HCT116 (cell line): ENCODE measurements around the gene TNIK. TPM values are rescaled to one million over a fixed set of nuclear protein-coding genes. Genes with fewer than 3 reads are reported as not detected.

ENCODE experiments used
- ATAC-seq: fragments of 200-7000 bp; cut with Tn5 transposase; 2 replicates; pipeline ENCODE4 v1.9.1; 2020; ENCODE audit warnings: mild to moderate bottlenecking, moderate library complexity
- BruUV-seq: library from RNA; stranded (reverse); fragments of 400-500 nt; replicated peaks from 2 replicates; lab custom pipeline; 2021; lab: Mats Ljungman, UMichigan
- CTCF ChIA-PET: fragments of 300-600 bp; sonication (Branson Sonifier 250); formaldehyde crosslinking; loops from one replicate; lab custom pipeline; 2021; ENCODE audit warnings: antibody characterized with exemption; lab: Charles Lee
- POLR2A ChIA-PET: fragments of 300-600, 350-600 bp; sonication (Branson Sonifier 250); formaldehyde crosslinking; loops from one replicate; lab custom pipeline; 2021; ENCODE audit warnings: antibody characterized with exemption; lab: Charles Lee
- RAD21 ChIA-PET, 2 experiments: fragments of 300-600 bp; sonication (Branson Sonifier 250); formaldehyde crosslinking; loops; one replicate each; lab custom pipeline; 2023; ENCODE audit warnings: low total read pairs in 2 of 2; ENCODE audit not compliant: uncharacterized antibody in 2 of 2, unreplicated experiment in 2 of 2, low non-redundant PET in 1 of 2; lab: Charles Lee
- DNase-seq: peaks from one replicate; pipeline ENCODE4 v3.0.0-alpha.2; 2010; ENCODE audit warnings: low read depth, low spot score
- H2AFZ ChIP-seq: fragments of 200-600 bp; shearing (Covaris generic), sonication (generic); 2 replicates; pipeline ENCODE4 v1.6.1; 2017; ENCODE audit warnings: low read depth, mixed run types, mixed read lengths, antibody characterized with exemption, low read length; ENCODE audit not compliant: poor library complexity, severe bottlenecking
- H3K27ac ChIP-seq: 2 replicates; pipeline ENCODE4 v1.5.1; 2012; ENCODE audit warnings: low read depth, low read length
- H3K27me3 ChIP-seq: fragments of 200-600 bp; sonication (generic); 2 replicates; pipeline ENCODE4 v1.6.1; 2016; ENCODE audit warnings: mixed run types, low read length, mixed read lengths; ENCODE audit not compliant: insufficient read depth
- H3K36me3 ChIP-seq, 2 experiments: fragments of 200-500 bp in 1 of 2; fragments of 200-600 bp in 1 of 2; sonication (Bioruptor generic) in 1 of 2; sonication (generic) in 1 of 2; 2 replicates each; pipeline versions ENCODE4 v1.5.1 to v1.6.1; 2014 to 2016; ENCODE audit warnings: low read length in 2 of 2, inconsistent platforms in 1 of 2, mixed read lengths in 1 of 2, mixed run types in 1 of 2; ENCODE audit not compliant: insufficient read depth in 2 of 2, control insufficient read depth in 1 of 2
- H3K4me1 ChIP-seq, 2 experiments: fragments of 200-600 bp in 1 of 2; sonication (generic) in 1 of 2; 2 replicates each; pipeline versions ENCODE4 v1.5.1 to v1.6.1; 2012 to 2017; ENCODE audit warnings: low read length in 2 of 2, inconsistent platforms in 1 of 2, mild to moderate bottlenecking in 1 of 2, mixed read lengths in 1 of 2, mixed run types in 1 of 2, moderate library complexity in 1 of 2; ENCODE audit not compliant: insufficient read depth in 2 of 2, control insufficient read depth in 1 of 2
- H3K4me2 ChIP-seq: fragments of 200-600 bp; sonication (generic); 2 replicates; pipeline ENCODE4 v1.6.1; 2017; ENCODE audit warnings: mixed run types, low read length, mixed read lengths
- H3K4me3 ChIP-seq, 2 experiments: fragments of 200-600 bp in 1 of 2; sonication (generic) in 1 of 2; replicated peaks in 1 of 2; 2 replicates each; pipeline ENCODE4 v1.5.1; 2011 to 2016; ENCODE audit warnings: low read length in 2 of 2, control low read depth in 1 of 2, low read depth in 1 of 2, mild to moderate bottlenecking in 1 of 2, mixed read lengths in 1 of 2, mixed run types in 1 of 2
- H3K79me2 ChIP-seq: fragments of 200-600 bp; sonication (generic); 2 replicates; pipeline ENCODE4 v1.6.1; 2017; ENCODE audit warnings: mild to moderate bottlenecking, mixed run types, low read length, moderate library complexity, mixed read lengths; ENCODE audit not compliant: insufficient read depth
- H3K9ac ChIP-seq: fragments of 200-600 bp; sonication (generic); 2 replicates; pipeline ENCODE4 v1.6.1; 2016; ENCODE audit warnings: low read length, mixed read lengths
- H3K9me2 ChIP-seq: fragments of 200-600 bp; sonication (generic), shearing (Covaris generic); 2 replicates; pipeline ENCODE4 v1.6.1; 2017; ENCODE audit warnings: mixed run types, mild to moderate bottlenecking, moderate library complexity; ENCODE audit not compliant: insufficient read depth
- H3K9me3 ChIP-seq, 2 experiments: fragments of 200-500 bp in 1 of 2; fragments of 200-600 bp in 1 of 2; sonication (Bioruptor generic) in 1 of 2; sonication (generic) in 1 of 2; 2 replicates each; pipeline ENCODE4 v1.6.1; 2014 to 2017; ENCODE audit warnings: low read length in 2 of 2, mixed read lengths in 2 of 2, inconsistent platforms in 1 of 2, low read depth in 1 of 2, mild to moderate bottlenecking in 1 of 2, mixed run types in 1 of 2, moderate library complexity in 1 of 2; ENCODE audit not compliant: control insufficient read depth in 1 of 2, insufficient read depth in 1 of 2
- H4K20me1 ChIP-seq: fragments of 200-600 bp; sonication (generic), shearing (Covaris generic); 2 replicates; pipeline ENCODE4 v1.6.1; 2017; ENCODE audit warnings: mixed run types, mild to moderate bottlenecking, moderate library complexity; ENCODE audit not compliant: insufficient read depth
- CEBPB ChIP-seq: IDR thresholded peaks from 2 replicates; pipeline ENCODE4 v1.6.1; 2012; ENCODE audit warnings: low read depth
- FOSL1 ChIP-seq: IDR thresholded peaks from 2 replicates; pipeline ENCODE4 v1.6.1; 2012; ENCODE audit warnings: low read depth
- MAX ChIP-seq: IDR thresholded peaks from 2 replicates; pipeline ENCODE4 v1.6.1; 2012
- POLR2A ChIP-seq: IDR thresholded peaks from 2 replicates; pipeline ENCODE4 v1.7.0; 2011; ENCODE audit warnings: borderline replicate concordance; ENCODE audit not compliant: insufficient read depth, insufficient read length; ENCODE audit errors: extremely low read depth
- RAD21 ChIP-seq: IDR thresholded peaks from 2 replicates; pipeline ENCODE4 v1.6.1; 2012; ENCODE audit warnings: low read depth, mild to moderate bottlenecking
- SP1 ChIP-seq: IDR thresholded peaks from 2 replicates; pipeline ENCODE4 v1.6.1; 2012; ENCODE audit warnings: low read depth
- SRF ChIP-seq: IDR thresholded peaks from 2 replicates; pipeline ENCODE4 v1.6.1; 2012; ENCODE audit warnings: low read depth
- YY1 ChIP-seq: IDR thresholded peaks from 2 replicates; pipeline ENCODE4 v1.6.1; 2011; ENCODE audit warnings: low read length, low read depth, moderate library complexity, mild to moderate bottlenecking; ENCODE audit not compliant: insufficient replicate concordance; ENCODE audit errors: extremely low read depth
- ZFX ChIP-seq: fragments of 450-650 bp; IDR thresholded peaks from 2 replicates; pipeline ENCODE4 v1.6.1; 2017
- ZNF274 ChIP-seq: fragments of 200-500 bp; sonication (Bioruptor generic); IDR thresholded peaks from 2 replicates; pipeline ENCODE4 v1.6.1; 2014; ENCODE audit warnings: mild to moderate bottlenecking, low read depth, low read length, inconsistent platforms
- intact Hi-C: fragments of 100-400 bp; cut with micrococcal nuclease; formaldehyde crosslinking; loops from 2 replicates; pipeline ENCODE4 v1.10.0; 2022
- total RNA-seq: library from RNA; stranded (reverse); gene quantifications from one replicate; pipeline ENCODE4 v1.2.1, GENCODE V29; 2021; ENCODE audit not compliant: unreplicated experiment
- TF ChIP-seq, protein P1 (sequence below): IDR thresholded peaks from 2 replicates; pipeline ENCODE4 v1.6.1; 2012; ENCODE audit warnings: low read depth
- TF ChIP-seq, protein P2 (sequence below): IDR thresholded peaks from 2 replicates; pipeline ENCODE4 v1.6.1; 2011; ENCODE audit warnings: mild to moderate bottlenecking, low read length, moderate library complexity; ENCODE audit not compliant: insufficient replicate concordance; ENCODE audit errors: extremely low read depth

TNIK gene
- total RNA-seq, 1 experiment from 2014 or later = 24.1 TPM

DNA sequence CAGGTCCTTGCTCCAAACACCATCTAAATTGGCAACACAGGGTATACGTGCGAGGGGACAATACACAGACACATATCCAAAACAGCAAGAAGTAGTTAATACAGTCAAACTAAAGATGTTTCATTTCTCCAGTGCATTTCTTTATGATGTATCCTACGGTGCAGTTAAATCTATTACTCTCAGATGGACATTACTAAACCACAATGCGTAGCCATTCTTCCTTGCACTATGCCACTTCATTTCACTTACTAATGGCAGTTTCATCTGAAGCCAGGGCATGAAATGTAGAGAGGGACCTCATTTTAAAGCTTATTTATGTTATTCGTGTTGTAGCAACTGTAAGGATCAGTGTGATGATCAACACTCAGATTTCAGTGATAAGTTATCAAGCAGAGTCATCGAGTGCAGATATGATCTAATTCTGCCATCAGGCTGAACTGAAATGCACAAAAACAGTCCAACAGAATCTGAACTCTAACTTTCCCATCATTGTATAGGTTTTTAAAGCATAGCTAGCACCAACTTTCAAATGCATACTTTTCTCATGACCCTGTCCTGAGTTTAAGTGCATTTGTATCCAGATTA, 14.5 kb downstream of the TNIK start:
- no peaks in the 10 kb centered on the region for H3K79me2 ChIP-seq
- POLR2A ChIA-PET = no interaction called here
- H3K36me3 ChIP-seq = no peaks in the 10 kb centered on the region
- H3K27me3 ChIP-seq = no peaks in the 10 kb centered on the region
- no TSS peak for BruUV-seq
- no peak for DNase-seq
- H4K20me1 ChIP-seq = no peaks in the 10 kb centered on the region
- H2AFZ ChIP-seq = no peak overlapping the region
- H3K4me3 ChIP-seq = no peak overlapping the region
- no peak overlapping the region for H3K27ac ChIP-seq
- no peaks in the 10 kb centered on the region for H3K9me2 ChIP-seq
- intact Hi-C loops = no loop called here
- TF ChIP-seq FOSL1 = no peak
- no peak for TF ChIP-seq POLR2A
- TF ChIP-seq YY1 = no peak
- TF ChIP-seq MAX = no peak
- no peak for TF ChIP-seq SP1
- TF ChIP-seq SRF = no peak
- TF ChIP-seq ZFX = no peak
- TF ChIP-seq ZNF274 = no peak
- no peak for TF ChIP-seq RAD21
- TF ChIP-seq, protein P1, sequence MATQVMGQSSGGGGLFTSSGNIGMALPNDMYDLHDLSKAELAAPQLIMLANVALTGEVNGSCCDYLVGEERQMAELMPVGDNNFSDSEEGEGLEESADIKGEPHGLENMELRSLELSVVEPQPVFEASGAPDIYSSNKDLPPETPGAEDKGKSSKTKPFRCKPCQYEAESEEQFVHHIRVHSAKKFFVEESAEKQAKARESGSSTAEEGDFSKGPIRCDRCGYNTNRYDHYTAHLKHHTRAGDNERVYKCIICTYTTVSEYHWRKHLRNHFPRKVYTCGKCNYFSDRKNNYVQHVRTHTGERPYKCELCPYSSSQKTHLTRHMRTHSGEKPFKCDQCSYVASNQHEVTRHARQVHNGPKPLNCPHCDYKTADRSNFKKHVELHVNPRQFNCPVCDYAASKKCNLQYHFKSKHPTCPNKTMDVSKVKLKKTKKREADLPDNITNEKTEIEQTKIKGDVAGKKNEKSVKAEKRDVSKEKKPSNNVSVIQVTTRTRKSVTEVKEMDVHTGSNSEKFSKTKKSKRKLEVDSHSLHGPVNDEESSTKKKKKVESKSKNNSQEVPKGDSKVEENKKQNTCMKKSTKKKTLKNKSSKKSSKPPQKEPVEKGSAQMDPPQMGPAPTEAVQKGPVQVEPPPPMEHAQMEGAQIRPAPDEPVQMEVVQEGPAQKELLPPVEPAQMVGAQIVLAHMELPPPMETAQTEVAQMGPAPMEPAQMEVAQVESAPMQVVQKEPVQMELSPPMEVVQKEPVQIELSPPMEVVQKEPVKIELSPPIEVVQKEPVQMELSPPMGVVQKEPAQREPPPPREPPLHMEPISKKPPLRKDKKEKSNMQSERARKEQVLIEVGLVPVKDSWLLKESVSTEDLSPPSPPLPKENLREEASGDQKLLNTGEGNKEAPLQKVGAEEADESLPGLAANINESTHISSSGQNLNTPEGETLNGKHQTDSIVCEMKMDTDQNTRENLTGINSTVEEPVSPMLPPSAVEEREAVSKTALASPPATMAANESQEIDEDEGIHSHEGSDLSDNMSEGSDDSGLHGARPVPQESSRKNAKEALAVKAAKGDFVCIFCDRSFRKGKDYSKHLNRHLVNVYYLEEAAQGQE = no peak
- TF ChIP-seq, protein P2, sequence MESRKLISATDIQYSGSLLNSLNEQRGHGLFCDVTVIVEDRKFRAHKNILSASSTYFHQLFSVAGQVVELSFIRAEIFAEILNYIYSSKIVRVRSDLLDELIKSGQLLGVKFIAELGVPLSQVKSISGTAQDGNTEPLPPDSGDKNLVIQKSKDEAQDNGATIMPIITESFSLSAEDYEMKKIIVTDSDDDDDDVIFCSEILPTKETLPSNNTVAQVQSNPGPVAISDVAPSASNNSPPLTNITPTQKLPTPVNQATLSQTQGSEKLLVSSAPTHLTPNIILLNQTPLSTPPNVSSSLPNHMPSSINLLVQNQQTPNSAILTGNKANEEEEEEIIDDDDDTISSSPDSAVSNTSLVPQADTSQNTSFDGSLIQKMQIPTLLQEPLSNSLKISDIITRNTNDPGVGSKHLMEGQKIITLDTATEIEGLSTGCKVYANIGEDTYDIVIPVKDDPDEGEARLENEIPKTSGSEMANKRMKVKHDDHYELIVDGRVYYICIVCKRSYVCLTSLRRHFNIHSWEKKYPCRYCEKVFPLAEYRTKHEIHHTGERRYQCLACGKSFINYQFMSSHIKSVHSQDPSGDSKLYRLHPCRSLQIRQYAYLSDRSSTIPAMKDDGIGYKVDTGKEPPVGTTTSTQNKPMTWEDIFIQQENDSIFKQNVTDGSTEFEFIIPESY = no peak
- no peak for TF ChIP-seq CEBPB
- TF ChIP-seq, all 23 proteins: peak for 0
- no peak overlapping the region for H3K9ac ChIP-seq
- no peak overlapping the region for H3K4me2 ChIP-seq
- H3K9me3 ChIP-seq = no peaks in the 10 kb centered on the region
- RAD21 ChIA-PET = no interaction called here
- ATAC-seq = no peak
- peaks cover 6 to 15% of the 10 kb centered on the region in 2 experiments; a peak in 3 of 4 replicates for H3K4me1 ChIP-seq
- CTCF ChIA-PET = no interaction called here
